HG03342 (cell line): ENCODE measurements around the gene VEGFB.
A peak's percentile ranks its signal among the peaks of the same experiment; 100 is the strongest.

Experiments
- ATAC-seq: cut with Tn5 transposase; IDR thresholded peaks from one replicate; pipeline ENCODE4 v1.9.1; 2021; ENCODE audit warnings: mild to moderate bottlenecking, moderate library complexity; ENCODE audit not compliant: unreplicated experiment

Gene VEGFB

DNA sequence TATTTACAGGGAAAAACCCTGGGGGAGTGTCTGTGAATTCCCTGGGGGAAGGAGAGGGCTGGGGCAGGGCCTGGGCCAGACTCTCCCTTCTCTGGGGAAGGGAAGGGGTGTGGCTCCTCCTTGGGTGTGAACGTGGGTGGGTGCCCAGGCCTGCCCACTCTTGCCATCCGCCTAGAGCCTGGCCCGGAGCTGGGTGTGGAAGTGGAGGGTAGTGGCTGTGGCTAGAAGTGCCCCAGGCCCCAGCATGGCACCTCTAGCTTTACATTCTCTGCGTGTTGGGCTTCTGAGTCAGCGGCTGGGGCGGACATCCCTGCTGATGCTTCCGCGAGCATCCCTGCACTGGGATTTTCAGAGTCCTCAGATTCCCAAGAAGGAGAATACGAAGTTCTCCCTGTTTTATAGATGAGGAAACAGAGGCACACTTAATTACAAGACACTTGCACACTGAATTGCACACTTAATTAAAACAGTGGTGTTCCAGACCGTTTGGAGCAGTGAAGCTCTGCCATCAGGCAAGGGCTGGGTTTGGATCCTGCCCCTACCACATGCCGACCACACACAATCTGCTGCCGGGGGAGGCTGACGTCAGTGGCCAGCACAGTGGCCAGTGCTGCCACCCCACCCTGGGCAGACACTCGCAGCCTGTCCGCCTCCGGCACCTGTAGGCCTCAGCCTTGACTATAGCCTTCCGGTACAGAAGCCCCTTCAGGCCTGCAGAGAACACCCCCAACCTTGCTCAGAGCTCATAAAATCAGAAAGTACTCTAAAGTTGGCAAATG is 42.5 kb downstream of the VEGFB start:
- no peak for ATAC-seq

DNA sequence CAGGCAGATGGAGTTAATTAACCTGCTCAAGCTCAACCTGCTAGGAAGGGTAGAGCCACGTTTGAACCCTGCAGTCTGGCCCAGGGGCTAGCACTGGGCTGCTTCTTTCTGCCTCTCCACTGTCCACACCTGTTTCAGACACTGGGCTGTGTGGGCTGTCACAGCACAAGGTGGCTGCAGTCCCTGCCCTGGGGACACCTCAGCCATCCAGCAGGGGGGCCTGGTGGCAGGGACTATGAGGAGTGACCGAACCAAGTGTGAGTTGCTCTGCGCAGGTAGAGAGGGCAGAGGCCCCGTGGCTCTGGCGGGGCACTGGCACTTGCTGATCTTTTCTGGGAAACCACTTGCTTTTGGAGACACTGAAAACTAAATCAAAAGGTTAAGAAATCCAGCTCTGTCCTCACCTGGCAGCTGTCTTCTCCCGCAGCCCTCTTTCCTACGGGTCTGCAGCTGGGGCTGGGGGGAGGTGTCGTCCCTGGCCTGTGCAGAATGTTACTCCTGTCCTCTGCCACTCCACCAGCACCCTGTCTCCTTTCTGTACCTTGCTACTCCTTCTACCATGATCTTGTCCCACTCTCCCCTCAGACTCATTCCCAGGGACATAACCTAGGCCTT is 44.3 kb downstream of the VEGFB start:
- no peak for ATAC-seq

DNA sequence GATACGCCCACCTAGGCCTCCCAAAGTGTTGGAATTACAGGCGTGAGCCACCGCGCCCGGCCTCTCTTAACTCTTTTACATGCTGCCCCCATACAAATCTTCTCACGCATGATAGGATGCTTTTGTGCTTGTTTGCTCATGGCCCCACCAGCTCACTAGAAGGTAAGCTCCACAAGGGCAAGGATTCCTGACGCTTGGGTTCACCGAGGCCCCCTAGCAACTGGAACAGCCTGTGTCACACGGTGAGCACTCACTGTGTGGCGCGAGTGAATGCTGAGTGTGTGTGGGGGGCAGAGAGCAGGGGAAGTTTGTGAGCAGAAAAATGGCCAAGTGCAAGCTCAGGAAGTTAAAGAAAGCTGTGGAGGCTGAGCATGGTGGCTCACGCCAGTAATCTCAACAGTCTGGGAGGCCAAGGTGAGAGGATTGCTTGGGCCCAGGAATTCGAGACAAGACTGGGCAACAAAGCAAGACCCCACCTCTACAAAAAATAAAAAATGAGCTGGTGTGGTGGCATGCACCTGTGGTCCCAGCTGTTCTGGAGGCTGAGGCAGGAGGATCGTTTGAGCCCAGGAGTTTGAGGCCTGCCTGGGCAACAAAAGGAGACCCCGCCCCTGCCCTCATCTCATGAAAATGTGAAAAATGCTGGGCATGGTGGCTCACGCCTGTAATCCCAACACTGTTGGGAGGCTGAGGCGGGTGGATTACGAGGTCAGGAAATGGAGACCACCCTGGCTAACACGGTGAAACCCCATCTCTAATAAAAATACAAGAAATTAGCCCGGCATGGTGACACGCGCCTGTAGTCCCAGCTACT is 47.8 kb downstream of the VEGFB start:
- no peak for ATAC-seq

DNA sequence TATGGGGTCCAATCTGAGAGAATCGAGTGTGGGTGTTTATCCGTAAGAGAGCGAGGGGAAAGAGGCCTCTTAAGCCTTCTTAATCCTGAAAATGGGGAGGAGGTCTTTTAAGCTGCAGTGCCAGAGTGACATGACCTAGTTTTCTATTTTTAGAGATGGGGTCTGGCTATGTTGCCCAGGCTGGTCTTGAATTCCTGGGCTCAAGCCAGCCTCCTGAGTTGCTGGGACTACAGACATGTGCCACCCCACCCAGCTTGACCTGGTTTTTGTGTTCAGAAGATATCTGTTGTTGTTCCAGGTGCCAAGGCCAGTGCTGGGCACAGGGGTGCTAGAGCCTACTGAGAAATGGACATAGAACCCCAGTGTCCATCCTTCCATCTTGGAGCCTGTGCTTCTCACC is 48.7 kb downstream of the VEGFB start:
- no peak for ATAC-seq

- peak; percentile 71 for ATAC-seq
Measured at GRCh38 chr11:64284048-64284961, 49.9 kb downstream of the VEGFB start, which contains the start of gene BAD. TSS of gene BAD (minus strand) at chr11:64284665. CDS start at chr11:64284368, 297 bp downstream.

GRCh38 chr11:64284962-64285884 is 50.8 kb downstream of the VEGFB start, which contains the start of gene GPR137:
TSS of gene GPR137 (plus strand) at chr11:64285848. CDS start at chr11:64286525, 677 bp downstream.
- peak; percentile 53 for ATAC-seq

GRCh38 chr11:64285885-64286800 is 51.8 kb downstream of the VEGFB start:
- ATAC-seq: no peak

DNA sequence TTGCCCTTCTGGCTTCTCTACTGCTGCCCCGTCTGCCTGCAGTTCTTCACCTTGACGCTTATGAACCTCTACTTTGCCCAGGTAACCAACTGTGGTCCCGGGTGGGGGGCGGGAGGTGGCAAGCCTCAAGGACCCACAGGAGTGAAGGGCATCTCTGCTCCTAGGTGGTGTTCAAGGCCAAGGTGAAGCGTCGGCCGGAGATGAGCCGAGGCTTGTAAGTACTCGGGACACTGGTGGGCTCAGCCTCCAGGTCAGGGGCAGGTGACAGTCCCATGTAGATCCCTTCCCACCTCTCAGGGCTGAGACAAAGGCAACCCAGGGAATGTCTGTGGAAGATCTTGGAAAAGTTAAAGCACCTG is 52.4 kb downstream of the VEGFB start:
- ATAC-seq: no peak

DNA sequence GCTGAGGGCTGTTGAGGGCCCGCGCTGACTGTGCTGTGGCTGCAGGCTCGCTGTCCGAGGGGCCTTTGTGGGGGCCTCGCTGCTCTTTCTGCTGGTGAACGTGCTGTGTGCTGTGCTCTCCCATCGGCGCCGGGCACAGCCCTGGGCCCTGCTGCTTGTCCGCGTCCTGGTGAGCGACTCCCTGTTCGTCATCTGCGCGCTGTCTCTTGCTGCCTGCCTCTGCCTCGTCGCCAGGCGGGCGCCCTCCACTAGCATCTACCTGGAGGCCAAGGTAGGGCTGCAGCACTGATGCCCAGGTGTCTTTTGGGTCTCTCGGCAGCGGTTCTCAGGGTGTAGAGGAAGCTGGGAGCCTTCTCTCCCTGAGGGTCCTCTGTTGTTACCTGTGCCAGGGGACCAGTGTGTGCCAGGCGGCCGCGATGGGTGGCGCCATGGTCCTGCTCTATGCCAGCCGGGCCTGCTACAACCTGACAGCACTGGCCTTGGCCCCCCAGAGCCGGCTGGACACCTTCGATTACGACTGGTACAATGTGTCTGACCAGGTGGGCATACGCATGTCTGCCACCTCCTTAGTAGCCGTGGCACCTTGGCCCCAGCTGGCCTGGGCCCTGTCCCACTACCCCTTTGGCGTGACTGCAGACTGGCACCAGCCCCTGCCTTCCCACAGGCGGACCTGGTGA is 53.4 kb downstream of the VEGFB start:
- no peak for ATAC-seq

GRCh38 chr11:64288353-64288750 is 54.0 kb downstream of the VEGFB start:
- ATAC-seq: no peak
